ENCODE results near the gene COA3.
A peak's percentile ranks its signal among the peaks of the same experiment; 100 is the strongest.

COA3 gene, protein sequence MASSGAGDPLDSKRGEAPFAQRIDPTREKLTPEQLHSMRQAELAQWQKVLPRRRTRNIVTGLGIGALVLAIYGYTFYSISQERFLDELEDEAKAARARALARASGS

DNA sequence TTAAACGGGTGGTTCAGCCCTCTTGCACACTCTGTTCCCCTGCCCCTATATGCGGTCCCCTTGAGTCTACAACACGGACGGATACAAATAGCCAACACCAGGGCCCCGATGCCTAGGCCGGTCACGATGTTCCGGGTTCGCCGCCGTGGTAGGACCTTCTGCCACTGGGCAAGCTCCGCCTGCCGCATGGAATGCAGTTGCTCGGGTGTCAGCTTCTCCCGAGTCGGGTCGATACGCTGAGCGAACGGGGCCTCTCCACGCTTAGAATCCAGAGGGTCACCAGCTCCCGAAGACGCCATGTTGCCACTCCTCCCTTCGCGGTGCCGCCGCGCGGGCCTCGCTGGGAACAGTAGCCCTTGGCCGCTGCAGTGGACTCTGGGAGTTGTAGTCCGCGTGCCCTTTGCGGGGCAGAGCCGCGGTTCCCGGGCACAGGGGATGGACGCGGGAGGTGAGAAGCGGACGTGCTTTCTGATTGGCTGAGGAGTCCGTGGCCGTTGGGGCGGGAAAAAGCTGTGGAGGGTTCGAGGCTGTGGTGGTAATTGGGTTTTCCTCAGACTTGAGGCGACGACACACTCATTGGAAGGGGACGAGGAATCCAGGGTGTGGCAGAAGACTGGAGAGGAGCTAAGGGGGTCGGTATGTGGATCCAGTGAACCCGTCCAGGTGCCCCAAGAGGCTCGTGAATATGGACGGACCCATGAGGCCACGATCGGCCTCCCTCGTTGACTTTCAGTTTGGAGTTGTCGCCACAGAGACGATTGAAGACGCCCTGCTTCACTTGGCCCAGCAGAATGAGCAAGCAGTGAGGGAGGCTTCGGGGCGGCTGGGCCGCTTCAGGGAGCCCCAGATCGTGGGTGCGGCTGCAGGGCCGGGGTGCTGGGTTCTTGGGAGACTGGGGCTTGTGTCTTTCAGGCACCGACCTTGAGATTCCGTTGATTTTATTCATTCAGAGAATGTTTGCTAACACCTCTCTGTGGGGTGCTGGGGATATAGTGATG is at the start of gene COA3, which contains the start of gene CNTD1:
Gene COA3, minus strand, starts transcription at position 322 of the 998 bp plus-strand sequence. Its CDS starts 23 bp downstream, at position 299.
Gene CNTD1, plus strand, starts transcription at position 479 of the 998 bp plus-strand sequence. Its CDS starts 207 bp downstream, at position 686.
- TF ChIP-seq CTCF (conservative IDR thresholded peaks at IDR 0.05; ENCODE audit: control insufficient read depth, insufficient read depth, low read depth, low read length) = no peak
- DNase-seq (ENCODE audit: low read depth) = peak; percentile 82
- peak within 1 kb of the TSS; percentile 94 for H3K4me3 ChIP-seq (ENCODE audit: control insufficient read depth, low read depth, low read length)

GRCh38 chr17:42848093-42848492 is 49.6 kb upstream of the COA3 start:
- no peak for TF ChIP-seq CTCF (conservative IDR thresholded peaks at IDR 0.05; ENCODE audit: control insufficient read depth, insufficient read depth, low read depth, low read length)
- no peak for DNase-seq (ENCODE audit: low read depth)
- no peak overlapping the region for H3K4me3 ChIP-seq (ENCODE audit: control insufficient read depth, low read depth, low read length)

DNA sequence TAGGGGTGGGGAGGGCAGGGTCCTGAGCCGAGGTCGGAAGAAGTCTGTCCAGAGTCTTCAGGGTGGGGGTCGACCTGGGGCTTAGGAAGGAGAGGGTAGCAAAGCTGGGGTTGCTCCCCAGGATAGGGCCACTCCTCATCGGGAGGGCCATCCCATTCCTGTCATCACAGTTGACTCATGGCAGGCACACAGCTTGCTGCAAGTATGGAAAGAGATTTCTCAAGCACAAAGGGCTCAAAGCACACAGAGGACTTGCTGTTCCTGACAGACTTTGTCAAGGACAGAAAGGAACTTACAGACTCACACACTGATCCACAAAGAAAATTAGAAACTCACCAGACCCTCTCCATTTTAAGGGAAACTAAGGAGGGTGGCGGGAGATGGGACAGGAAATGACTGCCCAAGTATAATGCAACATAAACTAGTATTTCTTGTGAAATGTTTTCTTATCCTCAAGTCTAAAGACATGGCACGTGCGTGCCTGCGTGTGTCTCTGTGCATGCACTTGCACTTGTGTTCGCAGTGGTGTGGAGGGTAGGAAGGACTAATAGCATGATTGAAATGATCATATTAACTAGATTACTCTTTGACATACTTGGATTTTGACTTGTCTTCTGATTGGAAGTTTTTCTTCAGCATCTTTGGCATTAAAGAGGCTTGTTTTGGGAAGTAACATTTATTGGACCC is 48.2 kb upstream of the COA3 start:
- TF ChIP-seq CTCF (conservative IDR thresholded peaks at IDR 0.05; ENCODE audit: control insufficient read depth, insufficient read depth, low read depth, low read length) = no peak
- peak; percentile 76 for DNase-seq (ENCODE audit: low read depth)

DNA sequence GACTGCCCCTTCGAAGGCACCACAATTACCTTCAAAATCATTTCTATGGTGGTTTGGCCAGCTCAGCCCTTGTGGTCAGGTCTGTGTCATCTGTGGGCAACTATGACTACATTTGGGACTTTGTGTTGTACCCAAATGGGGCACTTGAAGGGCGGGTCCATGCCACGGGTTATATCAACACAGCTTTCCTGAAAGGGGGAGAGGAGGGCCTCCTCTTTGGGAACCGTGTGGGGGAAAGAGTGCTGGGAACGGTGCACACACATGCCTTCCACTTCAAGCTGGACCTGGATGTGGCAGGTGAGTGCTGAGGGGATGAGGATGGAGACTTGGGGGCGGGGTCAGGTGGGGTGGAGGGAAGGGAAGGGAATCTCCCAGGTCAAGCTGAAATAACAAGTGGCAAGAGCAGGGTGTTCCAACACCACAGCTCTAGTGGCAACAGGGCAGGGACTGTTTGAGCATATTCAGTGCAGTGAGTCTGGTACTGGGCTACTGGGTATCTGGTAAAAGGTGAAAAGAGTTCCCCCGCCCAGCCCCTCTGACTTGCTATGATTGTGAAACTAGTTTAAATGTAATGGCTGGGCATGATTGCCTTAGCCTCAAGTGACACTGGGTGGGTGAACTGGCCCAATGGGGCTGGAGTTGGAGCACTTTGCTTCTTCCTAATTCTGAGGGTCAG is 47.6 kb upstream of the COA3 start:
- peak; percentile 23 for DNase-seq (ENCODE audit: low read depth)
- TF ChIP-seq CTCF (conservative IDR thresholded peaks at IDR 0.05; ENCODE audit: control insufficient read depth, insufficient read depth, low read depth, low read length) = no peak
- H3K4me3 ChIP-seq (ENCODE audit: control insufficient read depth, low read depth, low read length) = no peak overlapping the region

More for the DNA sequence above, 48.2 kb upstream of the COA3 start:
- no peak overlapping the region for H3K4me3 ChIP-seq (ENCODE audit: control insufficient read depth, low read depth, low read length)

DNA sequence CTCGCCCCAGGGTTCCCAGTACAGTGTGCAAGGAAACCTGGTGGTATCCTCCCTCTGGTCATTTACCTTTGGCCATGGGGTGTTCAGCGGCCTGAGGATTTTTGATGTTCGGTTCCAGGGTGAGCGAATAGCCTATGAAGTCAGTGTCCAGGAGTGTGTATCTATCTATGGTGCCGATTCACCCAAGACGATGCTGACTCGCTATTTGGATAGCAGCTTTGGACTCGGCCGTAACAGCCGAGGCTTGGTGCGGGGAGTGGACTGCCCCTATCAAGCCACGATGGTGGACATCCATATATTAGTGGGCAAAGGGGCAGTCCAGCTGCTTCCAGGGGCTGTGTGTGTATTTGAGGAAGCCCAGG is 47.0 kb upstream of the COA3 start:
- peak; percentile 23 for DNase-seq (ENCODE audit: low read depth)
- H3K4me3 ChIP-seq (ENCODE audit: control insufficient read depth, low read depth, low read length) = no peak overlapping the region
- no peak for TF ChIP-seq CTCF (conservative IDR thresholded peaks at IDR 0.05; ENCODE audit: control insufficient read depth, insufficient read depth, low read depth, low read length)
